ENCODE data around the gene PDGFRB. TPM values are rescaled to one million over a fixed set of nuclear protein-coding genes. Genes with fewer than 3 reads are reported as not detected.

The PDGFRB gene
- total and polyA plus RNA-seq, 4 donors: 5.2 to 13.1 (median 8.3) TPM

GRCh38 chr5:150163547-150164059 is 8.0 kb upstream of the PDGFRB start:
- peaks cover 0 to 4% (median 0%) of the 10 kb centered on the region in 4 donors for H3K27me3 ChIP-seq (ENCODE audit: control insufficient read depth in 4 of 4, insufficient read depth in 4 of 4, low read length in 3 of 4)
- H3K27ac ChIP-seq (ENCODE audit: low read depth in 1 of 2, low read length in 2 of 2): no peak overlapping the region
- no peak for DNase-seq (ENCODE audit: low spot score)
- no peaks in the 10 kb centered on the region for H3K36me3 ChIP-seq (ENCODE audit: control insufficient read depth in 4 of 4, insufficient read depth in 3 of 4, low read depth in 1 of 4, low read length in 3 of 4)
- peaks cover 0 to 4% (median 0%) of the 10 kb centered on the region in 4 donors for H3K4me1 ChIP-seq (ENCODE audit: control insufficient read depth in 4 of 4, insufficient read depth in 4 of 4, low read length in 3 of 4)
- no peak overlapping the region for H3K4me3 ChIP-seq (ENCODE audit: low read depth in 1 of 3, low read length in 3 of 3)
- H3K9me3 ChIP-seq (ENCODE audit: control insufficient read depth in 4 of 4, low read length in 3 of 4): no peaks in the 10 kb centered on the region
- H3K9ac ChIP-seq (ENCODE audit: low read depth in 1 of 2, low read length in 2 of 2): no peak overlapping the region
- WGBS: 62% methylated on average over 13 of the region's 13 CpGs
- TF ChIP-seq HNF4A (conservative IDR thresholded peaks at IDR 0.05) (no peak), NR2F2 (IDR thresholded peaks at IDR 0.05) (peak; percentile 31)

DNA sequence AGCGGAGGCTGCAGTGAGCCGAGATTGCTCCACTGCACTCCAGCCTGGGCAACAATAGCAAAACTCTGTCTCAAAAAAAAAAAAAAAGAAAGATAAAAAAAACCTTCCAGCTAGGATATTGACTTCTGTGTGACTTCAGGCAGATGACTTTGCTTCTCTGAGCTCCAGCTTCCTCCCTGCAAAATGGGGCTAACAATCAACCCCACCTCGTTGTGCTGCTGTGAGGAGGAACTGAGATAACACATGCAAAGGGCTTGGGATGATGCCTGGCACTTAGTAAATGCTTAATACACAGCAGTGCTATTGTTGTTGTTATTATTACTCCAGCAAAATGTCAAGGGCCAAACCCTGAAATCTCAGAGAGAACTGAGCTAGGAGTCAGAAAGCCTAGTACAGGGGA is 7.4 kb upstream of the PDGFRB start:
- H3K9me3 ChIP-seq (ENCODE audit: control insufficient read depth in 4 of 4, low read length in 3 of 4): no peaks in the 10 kb centered on the region
- no peak overlapping the region for H3K27ac ChIP-seq (ENCODE audit: low read depth in 1 of 2, low read length in 2 of 2)
- no peaks in the 10 kb centered on the region for H3K36me3 ChIP-seq (ENCODE audit: control insufficient read depth in 4 of 4, insufficient read depth in 3 of 4, low read depth in 1 of 4, low read length in 3 of 4)
- H3K9ac ChIP-seq (ENCODE audit: low read depth in 1 of 2, low read length in 2 of 2): no peak overlapping the region
- H3K4me3 ChIP-seq (ENCODE audit: low read depth in 1 of 3, low read length in 3 of 3): no peak overlapping the region
- DNase-seq (ENCODE audit: low spot score): no peak
- WGBS: 80% methylated on average over 3 of the region's 3 CpGs
- peaks cover 0 to 4% (median 0%) of the 10 kb centered on the region in 4 donors for H3K27me3 ChIP-seq (ENCODE audit: control insufficient read depth in 4 of 4, insufficient read depth in 4 of 4, low read length in 3 of 4)
- TF ChIP-seq SP1 (IDR thresholded peaks at IDR 0.05) (no peak), NR2F2 (IDR thresholded peaks at IDR 0.05) (no peak), GABPA (IDR thresholded peaks at IDR 0.05 in 1 of 2, conservative IDR thresholded peaks at IDR 0.05 in 1 of 2) (no peak), HNF4G (IDR thresholded peaks at IDR 0.05) (no peak), ZBTB33 (IDR thresholded peaks at IDR 0.05) (no peak), HNF4A (conservative IDR thresholded peaks at IDR 0.05) (no peak), JUND (IDR thresholded peaks at IDR 0.05) (no peak), FOXA1 (IDR thresholded peaks at IDR 0.05) (no peak), RXRA (IDR thresholded peaks at IDR 0.05) (no peak), TAF1 (conservative IDR thresholded peaks at IDR 0.05) (no peak), MAX (IDR thresholded peaks at IDR 0.05) (no peak), EGR1 (IDR thresholded peaks at IDR 0.05; ENCODE audit: low read depth in 2 of 2) (no peak), FOXA2 (IDR thresholded peaks at IDR 0.05) (no peak), RAD21 (IDR thresholded peaks at IDR 0.05) (no peak)
- TF ChIP-seq, protein P1, sequence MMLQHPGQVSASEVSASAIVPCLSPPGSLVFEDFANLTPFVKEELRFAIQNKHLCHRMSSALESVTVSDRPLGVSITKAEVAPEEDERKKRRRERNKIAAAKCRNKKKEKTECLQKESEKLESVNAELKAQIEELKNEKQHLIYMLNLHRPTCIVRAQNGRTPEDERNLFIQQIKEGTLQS (IDR thresholded peaks at IDR 0.05): no peak
- TF ChIP-seq, protein P2, sequence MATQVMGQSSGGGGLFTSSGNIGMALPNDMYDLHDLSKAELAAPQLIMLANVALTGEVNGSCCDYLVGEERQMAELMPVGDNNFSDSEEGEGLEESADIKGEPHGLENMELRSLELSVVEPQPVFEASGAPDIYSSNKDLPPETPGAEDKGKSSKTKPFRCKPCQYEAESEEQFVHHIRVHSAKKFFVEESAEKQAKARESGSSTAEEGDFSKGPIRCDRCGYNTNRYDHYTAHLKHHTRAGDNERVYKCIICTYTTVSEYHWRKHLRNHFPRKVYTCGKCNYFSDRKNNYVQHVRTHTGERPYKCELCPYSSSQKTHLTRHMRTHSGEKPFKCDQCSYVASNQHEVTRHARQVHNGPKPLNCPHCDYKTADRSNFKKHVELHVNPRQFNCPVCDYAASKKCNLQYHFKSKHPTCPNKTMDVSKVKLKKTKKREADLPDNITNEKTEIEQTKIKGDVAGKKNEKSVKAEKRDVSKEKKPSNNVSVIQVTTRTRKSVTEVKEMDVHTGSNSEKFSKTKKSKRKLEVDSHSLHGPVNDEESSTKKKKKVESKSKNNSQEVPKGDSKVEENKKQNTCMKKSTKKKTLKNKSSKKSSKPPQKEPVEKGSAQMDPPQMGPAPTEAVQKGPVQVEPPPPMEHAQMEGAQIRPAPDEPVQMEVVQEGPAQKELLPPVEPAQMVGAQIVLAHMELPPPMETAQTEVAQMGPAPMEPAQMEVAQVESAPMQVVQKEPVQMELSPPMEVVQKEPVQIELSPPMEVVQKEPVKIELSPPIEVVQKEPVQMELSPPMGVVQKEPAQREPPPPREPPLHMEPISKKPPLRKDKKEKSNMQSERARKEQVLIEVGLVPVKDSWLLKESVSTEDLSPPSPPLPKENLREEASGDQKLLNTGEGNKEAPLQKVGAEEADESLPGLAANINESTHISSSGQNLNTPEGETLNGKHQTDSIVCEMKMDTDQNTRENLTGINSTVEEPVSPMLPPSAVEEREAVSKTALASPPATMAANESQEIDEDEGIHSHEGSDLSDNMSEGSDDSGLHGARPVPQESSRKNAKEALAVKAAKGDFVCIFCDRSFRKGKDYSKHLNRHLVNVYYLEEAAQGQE (IDR thresholded peaks at IDR 0.05): no peak
- peaks cover 0 to 4% (median 0%) of the 10 kb centered on the region in 4 donors for H3K4me1 ChIP-seq (ENCODE audit: control insufficient read depth in 4 of 4, insufficient read depth in 4 of 4, low read length in 3 of 4)
